ENCODE results near the gene IKZF1.

Gene IKZF1

GRCh38 chr7:50283731-50284130 lies 20.8 kb upstream of the IKZF1 start:
- no peak for DNase-seq (ENCODE audit: low read depth)

- no peak for DNase-seq (ENCODE audit: low read depth)
Measured at GRCh38 chr7:50284296-50284695, 20.2 kb upstream of the IKZF1 start.

- no peak for DNase-seq (ENCODE audit: low read depth)
Measured at GRCh38 chr7:50285269-50285668, 19.2 kb upstream of the IKZF1 start.

- DNase-seq (ENCODE audit: low read depth), result no peak
Measured at GRCh38 chr7:50287129-50287528, 17.4 kb upstream of the IKZF1 start.

- DNase-seq (ENCODE audit: low read depth), result no peak
Measured at GRCh38 chr7:50292165-50292757, 12.3 kb upstream of the IKZF1 start.

GRCh38 chr7:50292763-50293162 lies 11.8 kb upstream of the IKZF1 start:
- no peak for DNase-seq (ENCODE audit: low read depth)

GRCh38 chr7:50293509-50294179 lies 10.9 kb upstream of the IKZF1 start:
- DNase-seq (ENCODE audit: low read depth), result no peak

- no peak for DNase-seq (ENCODE audit: low read depth)
Measured at GRCh38 chr7:50295133-50295532, 9.4 kb upstream of the IKZF1 start.

- DNase-seq (ENCODE audit: low read depth), result no peak
Measured at GRCh38 chr7:50296799-50297198, 7.7 kb upstream of the IKZF1 start.

GRCh38 chr7:50298811-50299562 lies 5.5 kb upstream of the IKZF1 start:
- no peak for DNase-seq (ENCODE audit: low read depth)

- no peak for DNase-seq (ENCODE audit: low read depth)
Measured at GRCh38 chr7:50300336-50300735, 4.2 kb upstream of the IKZF1 start.

- DNase-seq (ENCODE audit: low read depth), result no peak
Measured at GRCh38 chr7:50302486-50303334, 1.8 kb upstream of the IKZF1 start.

- DNase-seq (ENCODE audit: low read depth), result no peak
Measured at GRCh38 chr7:50303335-50304128, 984 bp upstream of the IKZF1 start.

GRCh38 chr7:50304911-50305582 lies 531 bp downstream of the IKZF1 start:
- no peak for DNase-seq (ENCODE audit: low read depth)

GRCh38 chr7:50305583-50306493 lies 1.3 kb downstream of the IKZF1 start:
- no peak for DNase-seq (ENCODE audit: low read depth)

- DNase-seq (ENCODE audit: low read depth), result no peak
Measured at GRCh38 chr7:50306494-50307367, 2.2 kb downstream of the IKZF1 start.

GRCh38 chr7:50307368-50308032 lies 3.0 kb downstream of the IKZF1 start:
- no peak for DNase-seq (ENCODE audit: low read depth)

- no peak for DNase-seq (ENCODE audit: low read depth)
Measured at GRCh38 chr7:50308203-50308531, 3.7 kb downstream of the IKZF1 start.

Measured in GM04503 (cell line).